SK-MEL-5 (cell line): ENCODE data around the gene GNG4. TPM values are rescaled to one million over a fixed set of nuclear protein-coding genes. Genes with fewer than 3 reads are reported as not detected.

Experiments
- DNase-seq: peaks from one replicate; pipeline ENCODE4 v3.0.0-alpha.2; 2016; ENCODE audit warnings: low read depth, low spot score
- in situ Hi-C: cut with HindIII; loops from 2 replicates; pipeline ENCODE4 v1.10.0; 2016; ENCODE audit warnings: low sequenced_read_pairs, high pct_unique_total_duplicates, low pct_unique_long_range_greater_than_20kb
- total RNA-seq: library from RNA; depleted of rRNA; stranded (reverse); fragments of >200 nt; shearing (Covaris generic); gene quantifications from 2 replicates; pipeline ENCODE4 v1.2.3, GENCODE V29; 2014

The GNG4 gene
- total RNA-seq, 1 experiment from 2014 or later, result 6.7 TPM

GRCh38 chr1:235525314-235525713 is 124.3 kb downstream of the GNG4 start:
- in situ Hi-C loops, result no loop called here
- DNase-seq, result no peak

DNA sequence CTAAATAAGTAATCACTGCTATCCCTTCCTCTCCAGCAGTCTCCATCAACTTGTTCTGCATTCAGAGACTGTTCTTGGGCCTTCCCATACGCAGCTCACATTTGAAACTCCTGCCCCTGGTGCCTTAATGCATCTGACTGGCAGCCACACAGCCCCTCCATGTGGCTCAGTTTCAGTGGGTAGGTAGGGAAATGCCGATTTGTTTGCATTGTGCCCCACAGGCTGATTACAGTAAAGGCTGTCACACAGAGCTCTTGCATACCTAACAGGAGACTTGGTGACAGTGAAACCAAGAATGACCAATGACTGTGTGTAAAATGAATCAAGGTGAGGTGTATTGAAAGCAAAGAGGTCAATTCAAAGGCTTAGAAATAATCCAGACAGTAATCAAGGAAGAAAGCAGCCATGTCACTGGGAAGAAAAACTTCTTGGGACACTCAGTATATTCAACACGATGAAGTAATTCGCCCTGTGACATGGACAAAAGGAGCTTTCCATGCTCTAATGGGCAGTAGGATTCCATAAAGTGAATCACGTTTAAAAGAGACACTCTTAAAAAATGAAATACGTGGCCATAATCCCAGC is 132.6 kb downstream of the GNG4 start:
- no peak for DNase-seq
- in situ Hi-C loops, result no loop called here

- in situ Hi-C loops, result no loop called here
- DNase-seq, result no peak
These were observed 133.6 kb downstream of the GNG4 start for GRCh38 chr1:235515844-235516512.

- DNase-seq, result peak; percentile 82
- in situ Hi-C loops, result no loop called here
These were observed 135.9 kb downstream of the GNG4 start for GRCh38 chr1:235513495-235514366.

- DNase-seq, result peak; percentile 41
- in situ Hi-C loops, result no loop called here
These were observed 137.9 kb downstream of the GNG4 start for GRCh38 chr1:235511470-235512240.

GRCh38 chr1:235510823-235511222 is 138.8 kb downstream of the GNG4 start:
- no peak for DNase-seq
- in situ Hi-C loops, result no loop called here

GRCh38 chr1:235507623-235508022 is 142.0 kb downstream of the GNG4 start:
- DNase-seq, result no peak
- in situ Hi-C loops, result no loop called here

DNA sequence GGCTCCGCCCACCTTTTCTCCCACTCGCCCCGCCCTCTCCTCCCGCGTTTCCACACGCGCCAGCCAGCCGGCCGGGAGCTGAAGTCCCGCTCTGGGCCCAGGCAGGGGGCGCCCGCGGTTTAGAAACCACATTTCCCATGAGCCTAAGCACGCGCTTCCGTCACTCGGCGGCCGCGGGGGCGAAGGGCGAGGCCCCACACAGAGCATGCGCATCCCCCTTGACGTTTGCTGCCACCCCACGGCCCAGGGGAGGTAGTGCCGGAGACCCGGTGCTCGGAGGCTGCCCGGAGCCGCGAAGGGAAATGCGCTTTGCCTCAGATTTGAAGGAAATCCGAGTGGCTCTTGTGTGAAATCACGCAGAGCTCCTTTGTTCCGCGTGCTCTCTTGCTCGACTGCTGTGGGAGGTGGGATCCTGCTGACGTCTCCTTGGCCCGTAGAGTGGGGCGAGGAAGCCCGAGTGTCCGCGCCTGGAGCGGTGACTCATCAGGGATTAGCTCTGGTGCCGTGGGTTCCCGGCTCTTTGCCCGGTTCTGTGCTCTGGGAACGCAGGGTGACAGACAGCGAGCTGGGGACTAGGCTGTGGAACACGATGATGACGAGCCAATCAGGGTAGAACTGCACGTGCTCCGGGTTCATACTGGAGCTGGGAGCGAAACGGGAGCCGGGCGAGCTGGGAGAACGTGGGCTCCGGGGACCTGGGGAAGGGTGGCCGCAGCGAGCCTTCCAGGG is 144.9 kb downstream of the GNG4 start:
- in situ Hi-C loops, result no loop called here

GRCh38 chr1:235504122-235504493 is 145.5 kb downstream of the GNG4 start, which contains the start of gene B3GALNT2:
B3GALNT2 (minus strand) TSS chr1:235504452; CDS start chr1:235504252, 200 bp downstream.
- in situ Hi-C loops, result no loop called here
- no peak for DNase-seq

More for the DNA sequence above, 144.9 kb downstream of the GNG4 start:
- DNase-seq, result peak; percentile 98

DNA sequence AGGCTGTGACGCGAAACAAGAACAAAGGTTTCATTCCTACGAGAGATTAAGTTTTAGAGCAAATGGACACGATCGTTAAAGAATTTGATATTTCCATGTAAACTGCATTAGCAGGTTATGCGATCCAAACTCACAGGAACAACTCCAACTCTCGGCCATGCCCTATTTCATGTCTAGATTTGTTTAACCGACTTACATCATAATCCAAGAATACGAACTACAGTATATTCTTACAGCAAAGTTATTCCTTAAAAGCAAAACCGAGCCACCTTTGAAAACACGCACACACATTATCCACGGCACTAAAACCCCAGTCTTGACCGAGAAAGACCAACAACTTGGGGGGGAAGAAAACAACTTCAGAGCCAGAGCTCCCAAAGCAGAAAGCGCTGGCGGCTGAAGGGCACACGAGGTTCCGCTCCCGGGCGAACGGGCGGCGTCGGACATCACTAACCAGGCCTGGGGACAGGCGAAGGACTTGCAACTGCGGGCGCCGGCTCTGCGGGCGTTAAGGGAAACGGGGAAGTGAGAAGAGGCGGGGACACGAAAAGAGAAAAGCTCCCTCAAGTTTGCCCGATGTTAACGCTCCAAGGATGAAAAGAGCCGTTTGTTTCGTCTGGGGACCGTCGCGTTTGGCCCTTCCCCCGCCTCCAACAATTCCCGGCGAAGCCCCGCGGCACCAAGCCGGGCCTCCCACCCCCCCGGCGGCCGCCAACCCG is 146.0 kb downstream of the GNG4 start:
- DNase-seq, result peak; percentile 54
- in situ Hi-C loops, result no loop called here

GRCh38 chr1:235502601-235503402 is 146.8 kb downstream of the GNG4 start:
- in situ Hi-C loops, result no loop called here
- DNase-seq, result no peak

DNA sequence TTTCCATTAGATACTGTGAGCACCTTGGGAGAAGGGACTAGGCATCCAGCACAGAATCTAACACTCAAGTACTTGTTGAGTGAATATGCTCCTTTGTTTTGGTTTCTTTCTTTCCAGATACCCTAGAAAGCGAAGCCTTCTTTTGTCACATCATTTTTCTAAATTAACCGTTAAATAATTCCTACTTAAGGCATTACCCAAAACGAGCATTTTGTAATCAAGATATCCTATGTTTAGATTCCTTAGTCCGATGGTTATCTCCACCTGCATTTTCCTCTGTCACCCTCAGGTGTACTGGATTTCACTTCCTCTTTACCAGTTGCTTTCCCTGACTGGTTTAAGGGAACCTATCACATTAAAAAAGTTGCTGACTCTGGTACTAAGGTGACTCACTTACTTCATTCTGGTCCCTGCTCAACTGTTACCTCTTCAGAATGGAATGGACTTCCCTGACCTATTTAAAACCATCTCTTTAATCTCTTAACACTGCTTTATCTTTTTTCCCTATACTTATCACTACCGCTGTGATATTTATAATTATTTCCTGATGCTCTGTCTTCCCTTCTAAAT is 148.5 kb downstream of the GNG4 start:
- in situ Hi-C loops, result no loop called here
- no peak for DNase-seq
